Esophagus muscularis mucosa (tissue), 4 donors: ENCODE measurements around the gene CD244. TPM values are rescaled to one million over a fixed set of nuclear protein-coding genes. Genes with fewer than 3 reads are reported as not detected.

ENCODE experiments used
- DNase-seq: peaks from one replicate; pipeline ENCODE4 v3.0.0-alpha.2; 2017; ENCODE audit errors: extremely low spot score
- H3K27ac ChIP-seq, 4 donors: fragments of 200-600 bp; sonication (generic); replicated peaks in 1 of 4; 1 replicate in 3 of 4; 2 replicates in 1 of 4; pipeline ENCODE4 v1.5.1; 2016 to 2019; ENCODE audit warnings: mild to moderate bottlenecking in 1 of 4
- H3K27me3 ChIP-seq, 4 donors: fragments of 200-600 bp; sonication (generic); one replicate each; pipeline versions ENCODE4 v1.5.1 to v1.6.0; 2016 to 2019
- H3K36me3 ChIP-seq, 4 donors: fragments of 200-600 bp; sonication (generic); one replicate each; pipeline ENCODE4 v1.5.1; 2016 to 2019
- H3K4me1 ChIP-seq, 4 donors: fragments of 200-600 bp; sonication (generic); one replicate each; pipeline ENCODE4 v1.5.1; 2016 to 2019
- H3K4me3 ChIP-seq, 4 donors: fragments of 200-600 bp; sonication (generic); 1 replicate in 2 of 4; 2 replicates in 2 of 4; pipeline ENCODE4 v1.5.1; 2016 to 2019; ENCODE audit warnings: mild to moderate bottlenecking in 4 of 4, moderate library complexity in 1 of 4
- H3K9me3 ChIP-seq, 4 donors: fragments of 200-600 bp; sonication (generic); 1 replicate in 3 of 4; 2 replicates in 1 of 4; pipeline ENCODE4 v1.5.1; 2016 to 2019
- EP300 ChIP-seq: sonication (generic); formaldehyde crosslinking; IDR thresholded peaks from one replicate; pipeline ENCODE4 v1.6.1; 2017; ENCODE audit warnings: antibody characterized with exemption
- POLR2A ChIP-seq: fragments of 450-650 bp; IDR thresholded peaks from one replicate; pipeline ENCODE4 v1.6.1; 2017; ENCODE audit warnings: antibody characterized with exemption, moderate library complexity, mild to moderate bottlenecking, low read depth
- POLR2AphosphoS5 ChIP-seq, 2 donors: sonication (generic); formaldehyde crosslinking; IDR thresholded peaks; one replicate each; pipeline ENCODE4 v1.6.1; 2017; ENCODE audit warnings: antibody characterized with exemption in 2 of 2
- WGBS: methylation state at CpG from one replicate; pipeline ENCODE4 v1.1.5; 2018; 5-methylcytosine and 5-hydroxymethylcytosine counted together
- intact Hi-C: fragments of 100-400 bp; cut with DNase I; formaldehyde crosslinking; loops from one replicate; pipeline ENCODE4 v1.15.1; 2023
- total RNA-seq, 4 donors: library from RNA; depleted of rRNA; stranded (reverse); fragments of >200 nt; gene quantifications; one replicate each; pipeline versions ENCODE4 v1.1.0 to v1.2.1, GENCODE V29; 2016
- TF ChIP-seq, protein P1 (sequence below), 3 experiments: fragments of 200-600 bp in 2 of 3; fragments of 450-650 bp in 1 of 3; sonication (generic) in 2 of 3; IDR thresholded peaks; one replicate each; pipeline ENCODE4 v1.5.1; 2017 to 2019; ENCODE audit warnings: antibody characterized with exemption in 3 of 3, mild to moderate bottlenecking in 2 of 3, moderate library complexity in 1 of 3

CD244 gene
- total RNA-seq, 4 donors from 2014 or later = 0.13 to 0.83 (median 0.34) TPM; not detected in 1

DNA sequence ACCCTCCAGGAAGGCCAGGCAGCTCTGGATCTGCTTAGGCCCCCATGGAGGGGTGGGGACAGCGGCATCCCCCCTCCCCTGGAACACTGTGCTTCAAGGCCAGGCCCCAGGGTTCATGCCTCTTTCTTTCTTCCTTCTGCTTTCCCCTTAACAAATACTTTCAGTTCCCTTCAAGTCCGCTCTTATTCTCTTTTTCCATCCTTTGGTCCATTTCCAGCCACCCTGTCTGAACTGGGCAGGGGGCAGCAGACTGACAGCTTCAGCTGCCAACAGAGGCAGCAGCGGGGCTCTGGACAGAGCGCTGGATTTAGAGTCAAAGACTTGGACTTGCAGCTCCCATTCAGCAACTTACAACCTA lies 1.1 kb upstream of the CD244 start:
- peaks cover 0 to 25% (median 0%) of the 10 kb centered on the region in 4 donors for H3K27me3 ChIP-seq
- TF ChIP-seq EP300 (no peak), POLR2A (no peak), POLR2AphosphoS5 (IDR thresholded peaks at IDR 0.05) (no peak)
- TF ChIP-seq, protein P1, sequence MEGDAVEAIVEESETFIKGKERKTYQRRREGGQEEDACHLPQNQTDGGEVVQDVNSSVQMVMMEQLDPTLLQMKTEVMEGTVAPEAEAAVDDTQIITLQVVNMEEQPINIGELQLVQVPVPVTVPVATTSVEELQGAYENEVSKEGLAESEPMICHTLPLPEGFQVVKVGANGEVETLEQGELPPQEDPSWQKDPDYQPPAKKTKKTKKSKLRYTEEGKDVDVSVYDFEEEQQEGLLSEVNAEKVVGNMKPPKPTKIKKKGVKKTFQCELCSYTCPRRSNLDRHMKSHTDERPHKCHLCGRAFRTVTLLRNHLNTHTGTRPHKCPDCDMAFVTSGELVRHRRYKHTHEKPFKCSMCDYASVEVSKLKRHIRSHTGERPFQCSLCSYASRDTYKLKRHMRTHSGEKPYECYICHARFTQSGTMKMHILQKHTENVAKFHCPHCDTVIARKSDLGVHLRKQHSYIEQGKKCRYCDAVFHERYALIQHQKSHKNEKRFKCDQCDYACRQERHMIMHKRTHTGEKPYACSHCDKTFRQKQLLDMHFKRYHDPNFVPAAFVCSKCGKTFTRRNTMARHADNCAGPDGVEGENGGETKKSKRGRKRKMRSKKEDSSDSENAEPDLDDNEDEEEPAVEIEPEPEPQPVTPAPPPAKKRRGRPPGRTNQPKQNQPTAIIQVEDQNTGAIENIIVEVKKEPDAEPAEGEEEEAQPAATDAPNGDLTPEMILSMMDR (IDR thresholded peaks at IDR 0.05) = no peak
- peak; percentile 60 for DNase-seq
- H3K4me1 ChIP-seq = no peaks in the 10 kb centered on the region
- no peaks in the 10 kb centered on the region for H3K36me3 ChIP-seq
- WGBS = 65% methylated on average over 4 of the region's 4 CpGs
- no peak overlapping the region for H3K4me3 ChIP-seq
- H3K27ac ChIP-seq = no peak overlapping the region
- H3K9me3 ChIP-seq = no peaks in the 10 kb centered on the region
- intact Hi-C loops = no loop called here

DNA sequence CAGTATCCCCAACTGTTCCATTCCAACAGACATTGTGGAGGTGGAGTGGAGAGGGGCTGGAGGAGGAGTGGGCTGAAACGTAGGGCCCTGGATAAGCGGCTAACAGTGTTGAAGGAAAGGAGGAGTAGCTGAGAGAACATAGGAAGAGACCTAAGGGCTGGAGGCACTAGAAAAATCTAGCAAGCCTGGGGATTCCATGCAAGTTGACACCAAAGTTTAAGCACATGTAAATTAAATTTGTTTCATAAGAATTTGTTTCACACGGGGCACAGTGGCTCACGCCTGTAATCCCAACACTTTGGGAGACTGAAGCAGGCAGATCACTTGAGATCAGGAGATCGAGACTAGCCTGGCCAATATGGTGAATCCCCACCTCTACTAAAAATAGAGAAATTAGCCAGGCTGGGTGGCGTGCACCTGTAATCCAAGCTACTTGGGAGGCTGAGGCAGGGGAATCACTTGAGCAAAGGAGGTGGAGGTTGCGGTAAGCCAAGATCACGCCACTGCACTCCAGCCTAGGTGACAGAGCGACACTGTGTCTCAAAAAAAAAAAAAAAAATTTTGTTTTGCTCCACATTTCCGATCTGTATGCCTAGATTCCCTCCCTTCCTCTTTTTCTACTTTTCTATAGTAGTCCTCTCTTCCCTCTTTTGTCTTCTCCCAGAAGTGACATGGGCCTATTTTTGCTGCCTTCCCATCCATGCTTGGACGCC lies 530 bp upstream of the CD244 start:
- Histone ChIP-seq H3K4me1 (no peaks in the 10 kb centered on the region), H3K9me3 (no peaks in the 10 kb centered on the region), H3K27ac (no peak overlapping the region), H3K36me3 (no peaks in the 10 kb centered on the region), H3K4me3 (no peak overlapping the region), H3K27me3 (peaks cover 0 to 25% (median 0%) of the 10 kb centered on the region in 4 donors)
- TF ChIP-seq, protein P1 (IDR thresholded peaks at IDR 0.05) = no peak
- TF ChIP-seq POLR2AphosphoS5 (IDR thresholded peaks at IDR 0.05) = no peak
- TF ChIP-seq EP300 = no peak
- no peak for TF ChIP-seq POLR2A
- intact Hi-C loops = no loop called here
- 75% methylated on average over 11 of the region's 11 CpGs for WGBS
- no peak for DNase-seq

DNA sequence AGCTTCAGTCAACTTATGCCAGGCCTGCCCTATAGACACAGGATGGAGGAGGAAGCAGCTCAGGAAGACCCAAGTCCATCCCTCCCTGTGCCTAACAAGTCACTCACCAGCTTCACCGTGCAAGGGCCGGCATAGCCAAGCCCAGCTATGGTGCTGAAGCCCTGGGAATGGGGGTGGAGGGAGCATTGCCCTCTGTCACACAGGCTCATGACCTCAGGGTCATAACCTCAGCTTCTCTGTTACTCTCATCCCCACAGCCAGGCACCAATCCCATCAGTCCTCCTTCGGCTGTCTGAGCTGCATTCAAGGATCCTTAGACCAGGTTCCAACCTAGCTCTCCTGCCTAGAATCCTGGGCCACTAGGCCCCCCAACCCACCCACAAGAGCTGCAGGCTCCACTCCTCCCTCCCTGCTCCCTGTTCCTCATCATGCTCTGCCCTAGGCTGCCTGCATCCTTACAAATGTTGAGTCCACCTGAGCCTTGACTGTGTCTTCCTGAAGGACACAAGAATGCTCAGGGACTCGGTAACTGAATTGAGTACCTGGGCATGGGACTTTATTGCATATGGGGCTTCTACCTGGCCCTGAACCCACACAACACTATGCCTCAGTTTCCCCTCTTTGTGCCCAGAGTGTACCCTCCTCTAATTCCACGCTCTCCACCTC lies 1.7 kb downstream of the CD244 start:
- WGBS = 35% methylated on average over 4 of the region's 5 CpGs
- DNase-seq = peak; percentile 55
- H3K36me3 ChIP-seq = no peaks in the 10 kb centered on the region
- intact Hi-C loops = no loop called here
- H3K4me1 ChIP-seq = no peaks in the 10 kb centered on the region
- no peak overlapping the region for H3K4me3 ChIP-seq
- H3K9me3 ChIP-seq = no peaks in the 10 kb centered on the region
- peaks cover 0 to 25% (median 0%) of the 10 kb centered on the region in 4 donors for H3K27me3 ChIP-seq
- no peak overlapping the region for H3K27ac ChIP-seq
- TF ChIP-seq EP300 (no peak), POLR2A (no peak), POLR2AphosphoS5 (IDR thresholded peaks at IDR 0.05) (no peak)
- TF ChIP-seq, protein P1 (IDR thresholded peaks at IDR 0.05) = no peak

DNA sequence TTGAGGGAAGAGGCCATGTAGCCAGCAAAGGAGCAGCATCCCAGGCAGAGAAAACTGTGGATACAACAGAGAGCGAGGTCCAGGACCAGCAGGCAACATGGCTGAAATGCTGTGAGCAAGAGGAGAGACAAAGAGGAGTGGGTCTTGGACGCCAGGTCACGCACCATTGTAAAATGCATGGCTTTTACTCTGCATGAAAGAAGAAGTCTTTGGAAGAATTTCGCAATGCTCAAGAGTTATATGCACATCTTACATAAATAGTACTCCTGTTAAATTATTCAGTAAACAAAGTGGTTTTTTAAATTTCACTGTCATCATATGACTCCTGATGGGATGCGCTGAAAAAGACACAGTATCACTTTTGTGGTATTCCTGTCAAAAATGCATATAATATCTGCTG lies 3.5 kb downstream of the CD244 start:
- 81% methylated on average over 5 of the region's 5 CpGs for WGBS
- intact Hi-C loops = no loop called here
- peak; percentile 50 for DNase-seq
- H3K4me3 ChIP-seq = no peak overlapping the region
- no peaks in the 10 kb centered on the region for H3K4me1 ChIP-seq
- H3K36me3 ChIP-seq = no peaks in the 10 kb centered on the region
- no peak overlapping the region for H3K27ac ChIP-seq
- TF ChIP-seq EP300 (no peak), POLR2A (no peak), POLR2AphosphoS5 (IDR thresholded peaks at IDR 0.05) (no peak)
- TF ChIP-seq, protein P1 (IDR thresholded peaks at IDR 0.05) = no peak
- H3K9me3 ChIP-seq = no peaks in the 10 kb centered on the region
- H3K27me3 ChIP-seq = peaks cover 0 to 25% (median 0%) of the 10 kb centered on the region in 4 donors
